ENCODE measurements around the gene UNC13A. TPM values are rescaled to one million over a fixed set of nuclear protein-coding genes. Genes with fewer than 3 reads are reported as not detected.

The UNC13A gene
- polyA plus RNA-seq, 3 donors = 0.01 TPM; not detected in 2

- Histone ChIP-seq H3K4me2 (replicated peaks; ENCODE audit: extremely low read depth, low read length, poor library complexity, severe bottlenecking) (no peak overlapping the region), H4K20me1 (ENCODE audit: insufficient read depth, low read length) (peaks cover 51% of the 10 kb centered on the region), H3K9ac (ENCODE audit: insufficient read depth, low read length, poor library complexity, severe bottlenecking) (no peak overlapping the region), H3K9me3 (replicated peaks in 1 of 2; ENCODE audit: control insufficient read depth in 1 of 2, insufficient read depth in 1 of 2, low read length in 2 of 2) (no peaks in the 10 kb centered on the region), H3K4me3 (replicated peaks in 1 of 3; ENCODE audit: low read depth in 2 of 3, low read length in 3 of 3) (no peak overlapping the region), H3K27ac (ENCODE audit: low read depth in 1 of 2, low read length in 2 of 2) (no peak overlapping the region), H3K4me1 (ENCODE audit: control insufficient read depth in 1 of 2, insufficient read depth in 2 of 2, low read length in 2 of 2) (peaks cover 0 to 14% of the 10 kb centered on the region in 2 donors), H3K79me2 (ENCODE audit: insufficient read depth, low read length) (peaks cover 27% of the 10 kb centered on the region), H3K27me3 (ENCODE audit: control insufficient read depth in 2 of 2, insufficient read depth in 2 of 2, low read length in 2 of 2) (no peaks in the 10 kb centered on the region), H2AFZ (ENCODE audit: insufficient read depth, low read depth, low read length, poor library complexity, severe bottlenecking) (no peak overlapping the region), H3K36me3 (replicated peaks in 1 of 2; ENCODE audit: control insufficient read depth in 1 of 2, insufficient read depth in 2 of 2, low read length in 2 of 2) (peaks cover 43 to 78% of the 10 kb centered on the region in 2 donors)
- H3K27me3 Mint-ChIP-seq (ENCODE audit: low read depth in 3 of 3) = no peaks in the 10 kb centered on the region
- intact Hi-C loops (cut with micrococcal nuclease) = no loop called here
- DNase-seq = no peak
- no peak for TF ChIP-seq CTCF (IDR thresholded peaks at IDR 0.05)
- no peak overlapping the region for H3K4me3 Mint-ChIP-seq
- peak overlapping the region in 1 of 7 donors; percentile 30 for H3K27ac Mint-ChIP-seq
- peaks cover 0 to 3% (median 0%) of the 10 kb centered on the region in 7 donors for H3K9me3 Mint-ChIP-seq
- WGBS (ENCODE audit: insufficient coverage) = 96% methylated on average over 3 of the region's 5 CpGs
- peaks cover 67 to 86% of the 10 kb centered on the region in 2 donors for H3K36me3 Mint-ChIP-seq
- peaks cover 27% of the 10 kb centered on the region for H3K4me1 Mint-ChIP-seq
Measured at GRCh38 chr19:17735410-17735809, 47.3 kb upstream of the UNC13A start.

DNA sequence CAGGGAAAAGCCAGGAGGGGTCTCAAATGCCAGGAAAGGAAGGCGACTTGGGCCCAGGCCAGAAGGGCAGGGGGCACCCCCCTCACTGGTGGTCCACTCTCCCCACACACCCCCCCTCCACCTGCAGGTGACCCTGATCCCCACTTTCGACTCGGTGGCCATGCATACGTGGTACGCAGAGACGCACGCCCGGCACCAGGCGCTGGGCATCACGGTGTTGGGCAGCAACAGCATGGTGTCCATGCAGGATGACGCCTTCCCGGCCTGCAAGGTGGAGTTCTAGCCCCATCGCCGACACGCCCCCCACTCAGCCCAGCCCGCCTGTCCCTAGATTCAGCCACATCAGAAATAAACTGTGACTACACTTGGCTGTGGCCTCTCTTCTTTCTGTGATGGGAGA lies 46.0 kb upstream of the UNC13A start:
- H3K4me3 ChIP-seq (replicated peaks in 1 of 3; ENCODE audit: low read depth in 2 of 3, low read length in 3 of 3) = no peak overlapping the region
- Mint-ChIP-seq H3K27ac (peak overlapping the region in 4 of 7 donors; percentile 1 to 66 (median 28)), H3K36me3 (peaks cover 76 to 93% of the 10 kb centered on the region in 2 donors), H3K4me1 (peaks cover 26% of the 10 kb centered on the region), H3K4me3 (no peak overlapping the region), H3K9me3 (peaks cover 0 to 3% (median 0%) of the 10 kb centered on the region in 7 donors), H3K27me3 (ENCODE audit: low read depth in 3 of 3) (no peaks in the 10 kb centered on the region)
- H3K27ac ChIP-seq (ENCODE audit: low read depth in 1 of 2, low read length in 2 of 2) = no peak overlapping the region
- no peak for TF ChIP-seq CTCF (IDR thresholded peaks at IDR 0.05)
- intact Hi-C loops (cut with micrococcal nuclease) = no loop called here
- no peak for DNase-seq
- no peak overlapping the region for H3K4me2 ChIP-seq (replicated peaks; ENCODE audit: extremely low read depth, low read length, poor library complexity, severe bottlenecking)
- H2AFZ ChIP-seq (ENCODE audit: insufficient read depth, low read depth, low read length, poor library complexity, severe bottlenecking) = no peak overlapping the region
- no peaks in the 10 kb centered on the region for H3K27me3 ChIP-seq (ENCODE audit: control insufficient read depth in 2 of 2, insufficient read depth in 2 of 2, low read length in 2 of 2)
- H3K9me3 ChIP-seq (replicated peaks in 1 of 2; ENCODE audit: control insufficient read depth in 1 of 2, insufficient read depth in 1 of 2, low read length in 2 of 2) = no peaks in the 10 kb centered on the region
- 97% methylated on average over 13 of the region's 16 CpGs for WGBS (ENCODE audit: insufficient coverage)
- peaks cover 0 to 7% of the 10 kb centered on the region in 2 donors for H3K4me1 ChIP-seq (ENCODE audit: control insufficient read depth in 1 of 2, insufficient read depth in 2 of 2, low read length in 2 of 2)
- H3K9ac ChIP-seq (ENCODE audit: insufficient read depth, low read length, poor library complexity, severe bottlenecking) = no peak overlapping the region
- peaks cover 56 to 90% of the 10 kb centered on the region in 2 donors for H3K36me3 ChIP-seq (replicated peaks in 1 of 2; ENCODE audit: control insufficient read depth in 1 of 2, insufficient read depth in 2 of 2, low read length in 2 of 2)
- H4K20me1 ChIP-seq (ENCODE audit: insufficient read depth, low read length) = peaks cover 64% of the 10 kb centered on the region
- peaks cover 40% of the 10 kb centered on the region for H3K79me2 ChIP-seq (ENCODE audit: insufficient read depth, low read length)

Data from CD14-positive monocyte (primary cell).